ENCODE results near the gene DUSP22.

Gene DUSP22

DNA sequence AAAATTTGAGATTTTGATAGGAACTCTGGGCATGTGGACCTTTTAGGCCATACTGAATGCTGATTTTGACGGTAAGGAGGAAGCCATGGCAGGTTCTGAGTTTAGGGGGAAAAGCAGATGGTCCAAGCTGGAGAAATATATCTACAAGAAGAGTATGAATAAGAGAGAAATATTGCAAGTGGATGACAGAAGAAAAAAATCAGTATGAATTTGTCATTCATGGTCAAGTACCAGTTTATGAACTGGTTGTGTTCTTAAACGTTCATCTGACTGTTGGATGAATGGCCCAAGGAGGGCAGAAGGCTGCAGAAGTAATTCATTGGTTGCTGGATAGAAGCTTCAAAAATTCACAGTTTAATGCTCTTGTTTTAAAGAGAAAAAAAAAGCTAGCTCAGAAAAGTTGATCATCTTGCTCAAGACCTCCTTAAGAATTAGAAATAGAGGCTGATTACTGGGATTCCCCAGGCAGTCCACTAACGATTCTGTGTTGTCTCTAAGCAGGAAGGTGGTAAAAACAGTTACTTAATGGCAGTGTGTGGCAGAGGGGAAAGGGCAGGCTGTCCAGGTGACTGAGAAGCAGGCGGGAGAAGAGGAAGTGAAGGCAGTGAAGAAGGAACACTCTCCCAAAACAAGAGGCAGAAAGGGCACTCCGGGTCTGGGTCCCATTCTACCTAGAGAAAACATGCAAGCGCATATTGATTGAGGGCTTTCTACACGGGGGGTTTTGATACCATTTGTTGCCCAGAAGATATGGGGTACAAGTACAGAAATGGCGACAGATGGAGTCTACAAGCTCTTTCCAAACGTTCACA is 2.0 kb upstream of the DUSP22 start:
- Histone ChIP-seq H3K27me3 (no peaks in the 10 kb centered on the region), H3K36me3 (no peaks in the 10 kb centered on the region), H3K4me1 (peaks cover 0 to 20% (median 5%) of the 10 kb centered on the region in 4 donors), H3K27ac (no peak overlapping the region), H3K4me3 (no peak overlapping the region), H3K9me3 (no peaks in the 10 kb centered on the region)
- TF ChIP-seq, protein P1, sequence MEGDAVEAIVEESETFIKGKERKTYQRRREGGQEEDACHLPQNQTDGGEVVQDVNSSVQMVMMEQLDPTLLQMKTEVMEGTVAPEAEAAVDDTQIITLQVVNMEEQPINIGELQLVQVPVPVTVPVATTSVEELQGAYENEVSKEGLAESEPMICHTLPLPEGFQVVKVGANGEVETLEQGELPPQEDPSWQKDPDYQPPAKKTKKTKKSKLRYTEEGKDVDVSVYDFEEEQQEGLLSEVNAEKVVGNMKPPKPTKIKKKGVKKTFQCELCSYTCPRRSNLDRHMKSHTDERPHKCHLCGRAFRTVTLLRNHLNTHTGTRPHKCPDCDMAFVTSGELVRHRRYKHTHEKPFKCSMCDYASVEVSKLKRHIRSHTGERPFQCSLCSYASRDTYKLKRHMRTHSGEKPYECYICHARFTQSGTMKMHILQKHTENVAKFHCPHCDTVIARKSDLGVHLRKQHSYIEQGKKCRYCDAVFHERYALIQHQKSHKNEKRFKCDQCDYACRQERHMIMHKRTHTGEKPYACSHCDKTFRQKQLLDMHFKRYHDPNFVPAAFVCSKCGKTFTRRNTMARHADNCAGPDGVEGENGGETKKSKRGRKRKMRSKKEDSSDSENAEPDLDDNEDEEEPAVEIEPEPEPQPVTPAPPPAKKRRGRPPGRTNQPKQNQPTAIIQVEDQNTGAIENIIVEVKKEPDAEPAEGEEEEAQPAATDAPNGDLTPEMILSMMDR (IDR thresholded peaks at IDR 0.05), result no peak
- intact Hi-C loops (cut with DNase I; ENCODE audit: low total_unique reads), result no loop called here
- no peak for DNase-seq

DNA sequence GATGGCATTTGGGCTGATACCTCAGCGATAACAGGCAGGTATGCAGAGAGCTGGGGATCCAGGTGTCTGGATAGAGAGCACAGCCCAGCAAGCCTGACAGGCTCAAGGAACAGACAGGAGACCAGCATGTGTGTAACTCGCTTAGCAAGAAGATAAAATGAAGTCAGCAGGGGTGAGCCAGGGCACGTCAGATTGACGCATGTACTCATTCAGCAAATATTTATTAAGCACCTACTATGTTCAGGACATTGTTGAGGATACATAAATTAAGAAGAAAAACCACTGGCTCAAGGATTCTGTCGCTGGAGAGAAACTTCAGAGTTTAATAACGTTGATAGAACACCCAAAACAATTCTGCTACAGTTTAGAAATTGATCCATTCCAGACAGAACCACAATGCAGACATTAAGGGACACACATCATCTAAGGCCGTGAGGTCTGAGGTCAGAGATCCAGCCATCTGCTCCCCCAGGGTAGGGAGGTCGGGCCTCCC is 1.0 kb upstream of the DUSP22 start:
- H3K4me1 ChIP-seq, result peaks cover 0 to 22% (median 7%) of the 10 kb centered on the region in 4 donors
- DNase-seq, result no peak
- intact Hi-C loops (cut with DNase I; ENCODE audit: low total_unique reads), result no loop called here
- H3K27me3 ChIP-seq, result no peaks in the 10 kb centered on the region
- H3K36me3 ChIP-seq, result no peaks in the 10 kb centered on the region
- peak overlapping the region; percentile 92 to 96 for H3K27ac ChIP-seq
- peak overlapping the region; percentile 77 to 78 for H3K4me3 ChIP-seq
- TF ChIP-seq, protein P1 (IDR thresholded peaks at IDR 0.05), result no peak
- no peaks in the 10 kb centered on the region for H3K9me3 ChIP-seq

DNA sequence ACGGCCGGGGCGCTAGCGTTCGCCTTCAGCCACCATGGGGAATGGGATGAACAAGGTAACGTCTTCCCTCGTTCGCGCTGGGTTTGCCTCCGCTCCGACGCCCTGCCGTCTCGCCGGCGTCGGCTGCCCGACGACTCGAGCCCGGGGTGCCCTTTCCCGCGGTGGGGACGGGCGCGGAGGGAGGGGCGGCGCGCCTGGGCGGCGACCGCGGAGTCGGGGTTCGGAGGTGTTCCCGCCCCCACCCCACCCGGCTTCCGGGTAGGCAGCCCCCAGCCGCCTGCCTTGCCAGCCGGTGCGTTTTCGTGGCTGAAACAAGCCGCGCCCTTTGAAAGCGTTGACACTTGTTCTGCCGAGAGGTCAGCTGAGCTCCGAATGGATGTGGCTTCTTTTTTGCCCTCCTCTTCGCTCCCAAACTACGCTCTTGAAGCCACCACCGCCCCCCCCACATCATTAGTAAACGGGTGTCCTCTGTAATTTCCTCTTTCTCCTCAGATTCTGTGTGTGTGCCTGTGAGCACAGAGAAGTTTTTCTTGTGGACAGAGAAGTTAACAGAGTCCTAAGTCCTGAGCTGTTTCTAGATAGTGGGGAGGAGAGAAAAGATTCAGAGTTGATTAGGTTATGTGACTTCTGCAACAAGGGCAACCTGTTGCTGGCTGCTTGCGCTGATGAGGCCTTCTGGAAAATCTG is 362 bp downstream of the DUSP22 start:
- no peaks in the 10 kb centered on the region for H3K9me3 ChIP-seq
- TF ChIP-seq, protein P1 (IDR thresholded peaks at IDR 0.05), result no peak
- peak overlapping the region; percentile 92 to 96 for H3K27ac ChIP-seq
- H3K4me3 ChIP-seq, result peak overlapping the region; percentile 77 to 78
- no peaks in the 10 kb centered on the region for H3K27me3 ChIP-seq
- peak; percentile 77 to 85 for DNase-seq
- intact Hi-C loops (cut with DNase I; ENCODE audit: low total_unique reads), result no loop called here
- H3K36me3 ChIP-seq, result no peaks in the 10 kb centered on the region
- H3K4me1 ChIP-seq, result peaks cover 0 to 36% (median 20%) of the 10 kb centered on the region in 4 donors

DNA sequence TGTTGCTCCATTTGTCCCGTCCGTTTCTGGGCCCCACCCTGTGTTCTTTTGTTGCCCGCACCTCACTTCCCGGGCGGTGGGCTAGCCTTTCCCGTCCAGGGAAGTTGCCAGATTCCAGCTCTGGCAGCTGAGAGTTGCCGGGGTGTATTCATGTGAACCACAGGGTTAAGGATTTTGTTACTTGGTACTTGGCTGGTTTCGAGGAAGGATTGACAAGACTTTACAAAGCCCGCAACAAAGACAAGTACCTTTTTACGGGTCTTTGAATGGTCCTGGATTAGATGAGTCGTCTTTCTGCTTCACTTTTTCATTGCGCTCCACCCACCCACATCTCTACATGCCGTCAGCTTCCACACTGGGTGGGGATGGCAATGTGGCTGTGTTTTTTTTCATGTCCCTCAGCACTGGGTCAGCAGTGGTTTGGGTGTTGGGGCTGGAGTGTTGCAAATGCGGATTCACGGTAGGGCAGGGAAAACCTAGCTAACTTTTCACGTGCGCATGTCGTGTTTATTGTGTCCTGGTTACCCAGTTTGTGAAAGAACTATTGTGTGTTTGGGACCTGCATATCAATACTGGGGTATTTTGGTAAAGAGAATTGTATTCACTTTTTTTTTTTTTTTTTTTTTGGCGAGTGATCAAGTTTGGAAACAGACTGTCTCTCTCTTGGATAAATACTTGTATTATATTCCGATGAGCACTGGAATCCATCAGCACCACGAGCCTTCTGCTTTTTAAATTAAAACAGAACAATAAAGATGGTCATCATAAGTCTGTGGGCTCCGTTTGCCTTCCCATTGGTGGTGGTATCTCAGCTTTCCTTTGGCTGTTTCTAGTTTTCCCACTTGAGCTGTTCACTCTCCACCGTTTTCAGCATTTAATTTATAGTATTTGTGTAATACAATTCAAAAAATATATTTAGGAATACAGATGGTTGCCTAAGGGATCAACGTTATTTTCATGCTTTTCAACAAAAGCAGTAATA is 1.2 kb downstream of the DUSP22 start:
- H3K27me3 ChIP-seq, result no peaks in the 10 kb centered on the region
- intact Hi-C loops (cut with DNase I; ENCODE audit: low total_unique reads), result no loop called here
- no peaks in the 10 kb centered on the region for H3K36me3 ChIP-seq
- no peaks in the 10 kb centered on the region for H3K9me3 ChIP-seq
- peak overlapping the region; percentile 92 to 96 for H3K27ac ChIP-seq
- peak overlapping the region; percentile 77 to 78 for H3K4me3 ChIP-seq
- TF ChIP-seq, protein P1 (IDR thresholded peaks at IDR 0.05), result no peak
- H3K4me1 ChIP-seq, result peaks cover 0 to 43% (median 23%) of the 10 kb centered on the region in 4 donors
- DNase-seq, result peak; percentile 58 to 71

Data from tibial artery (tissue), 4 donors.